AG04450 (cell line): ENCODE results near the gene ARIH2. TPM values are rescaled to one million over a fixed set of nuclear protein-coding genes. Genes with fewer than 3 reads are reported as not detected.

Experiments
- CTCF ChIA-PET: fragments of 300-600, 350-600 bp; formaldehyde crosslinking; extraction: SDS; loops from one replicate; lab custom pipeline; 2022; ENCODE audit warnings: antibody characterized with exemption, inconsistent platforms; lab: Charles Lee
- POLR2A ChIA-PET: fragments of 350-600 bp; formaldehyde crosslinking; extraction: SDS; loops from one replicate; lab custom pipeline; 2021; ENCODE audit warnings: antibody characterized with exemption, inconsistent platforms; lab: Yijun Ruan, JAX
- DNase-seq: peaks from one replicate; pipeline ENCODE4 v3.0.0-alpha.2; 2011; ENCODE audit warnings: low read depth, low spot score
- H3K27ac ChIP-seq: one replicate; pipeline ENCODE4 v1.5.1; 2012; ENCODE audit warnings: low read depth, low read length, control low read depth
- H3K27me3 ChIP-seq: one replicate; pipeline ENCODE4 v1.6.0; 2012; ENCODE audit warnings: low read length; ENCODE audit not compliant: control insufficient read depth, insufficient read depth
- H3K4me3 ChIP-seq: 2 replicates; pipeline ENCODE4 v1.5.1; 2011; ENCODE audit warnings: mild to moderate bottlenecking, low read depth, low read length, control low read depth
- H3K9me3 ChIP-seq: 2 replicates; pipeline ENCODE4 v1.5.1; 2012; ENCODE audit warnings: low read length; ENCODE audit not compliant: control insufficient read depth, insufficient read depth
- CTCF ChIP-seq: IDR thresholded peaks from 2 replicates; pipeline ENCODE4 v1.5.1; 2011; ENCODE audit warnings: low read depth, low read length, control low read depth, inconsistent platforms
- polyA plus RNA-seq: library from polyadenylated mRNA; depleted of rRNA; stranded (reverse); fragments of >200 nt; gene quantifications from 2 replicates; pipeline ENCODE4 v1.2.3, GENCODE V29; 2011

ARIH2 gene
- polyA plus RNA-seq, 1 experiment: 77.5 TPM

GRCh38 chr3:48980295-48980694 lies 61.7 kb downstream of the ARIH2 start:
- CTCF ChIA-PET: interaction anchor here (0.5 to 0.6 kb wide), 2 partner anchors 37 to 108 kb away, joined by 3 to 8 read pairs; no protein-coding TSS in a partner anchor
- DNase-seq: no peak
- POLR2A ChIA-PET: interaction anchor here (0.6 kb wide), 1 partner anchor 893 kb away, joined by 7 read pairs; no protein-coding TSS in a partner anchor
- no peak overlapping the region for H3K27ac ChIP-seq
- no peaks in the 10 kb centered on the region for H3K9me3 ChIP-seq
- no peak overlapping the region for H3K4me3 ChIP-seq
- H3K27me3 ChIP-seq: no peaks in the 10 kb centered on the region
- TF ChIP-seq CTCF: no peak

- no peaks in the 10 kb centered on the region for H3K27me3 ChIP-seq
- DNase-seq: no peak
- H3K4me3 ChIP-seq: no peak overlapping the region
- POLR2A ChIA-PET: no interaction called here
- H3K27ac ChIP-seq: no peak overlapping the region
- H3K9me3 ChIP-seq: no peaks in the 10 kb centered on the region
- CTCF ChIA-PET: no interaction called here
- no peak for TF ChIP-seq CTCF
Measured at GRCh38 chr3:48982016-48982415, 63.4 kb downstream of the ARIH2 start.

GRCh38 chr3:48982686-48983085 lies 64.0 kb downstream of the ARIH2 start:
- ChIA-PET CTCF (no interaction called here), POLR2A (no interaction called here)
- Histone ChIP-seq H3K27ac (no peak overlapping the region), H3K27me3 (no peaks in the 10 kb centered on the region), H3K9me3 (no peaks in the 10 kb centered on the region), H3K4me3 (no peak overlapping the region)
- no peak for TF ChIP-seq CTCF
- DNase-seq: no peak

- ChIA-PET POLR2A (no interaction called here), CTCF (no interaction called here)
- TF ChIP-seq CTCF: no peak
Measured at GRCh38 chr3:48983096-48983495, 64.5 kb downstream of the ARIH2 start.

GRCh38 chr3:48984663-48985062 lies 66.0 kb downstream of the ARIH2 start:
- CTCF ChIA-PET: interaction anchor here (0.8 kb wide), 2 partner anchors 9 to 38 kb away, joined by 3 to 4 read pairs; partner anchors contain the start of gene NDUFAF3

More at GRCh38 chr3:48983096-48983495, 64.5 kb downstream of the ARIH2 start:
- H3K27me3 ChIP-seq: no peaks in the 10 kb centered on the region
- no peak for DNase-seq
- no peak overlapping the region for H3K4me3 ChIP-seq
- H3K27ac ChIP-seq: no peak overlapping the region
- H3K9me3 ChIP-seq: no peaks in the 10 kb centered on the region

More at GRCh38 chr3:48984663-48985062, 66.0 kb downstream of the ARIH2 start:
- Histone ChIP-seq H3K9me3 (no peaks in the 10 kb centered on the region), H3K27me3 (no peaks in the 10 kb centered on the region), H3K4me3 (no peak overlapping the region), H3K27ac (no peak overlapping the region)
- POLR2A ChIA-PET: no interaction called here
- TF ChIP-seq CTCF: no peak
- DNase-seq: no peak
